Measurements from ENCODE around the gene SPATS2L. TPM values are rescaled to one million over a fixed set of nuclear protein-coding genes. Genes with fewer than 3 reads are reported as not detected.

SPATS2L gene
- total and polyA plus RNA-seq, 2 donors (not counting 1 experiment from before 2014, with no cell fraction given): 0.27 to 0.44 TPM

GRCh38 chr2:200357845-200358244 is 51.4 kb downstream of the SPATS2L start:
- no peaks in the 10 kb centered on the region for H3K79me2 ChIP-seq (ENCODE audit: control insufficient read depth, insufficient read depth, low read length)
- Mint-ChIP-seq H3K4me1 (no peaks in the 10 kb centered on the region), H3K27me3 (peaks cover 28% of the 10 kb centered on the region), H3K27ac (no peak overlapping the region), H3K9me3 (ENCODE audit: insufficient read depth) (no peaks in the 10 kb centered on the region), H3K4me3 (no peak overlapping the region)
- no peak overlapping the region for H3K4me2 ChIP-seq (replicated peaks; ENCODE audit: low read depth, low read length, poor library complexity, severe bottlenecking)
- DNase-seq (no peak), ATAC-seq (ENCODE audit: low read depth) (no peak)
- ChIA-PET CTCF (no interaction called here), POLR2A (no interaction called here)
- H3K4me3 ChIP-seq (ENCODE audit: control extremely low read depth in 1 of 5, extremely low read depth in 1 of 5, insufficient read depth in 1 of 5, low read depth in 2 of 5, low read length in 4 of 5): no peak overlapping the region
- no peak overlapping the region for H3K9ac ChIP-seq (ENCODE audit: low read length)
- H3K4me1 ChIP-seq (ENCODE audit: control insufficient read depth in 2 of 2, insufficient read depth in 2 of 2, low read length in 2 of 2): no peaks in the 10 kb centered on the region
- intact Hi-C loops (cut with micrococcal nuclease): no loop called here
- WGBS (ENCODE audit: insufficient coverage): 100% methylated on average over 3 of the region's 3 CpGs
- H3K27me3 ChIP-seq (replicated peaks in 1 of 4; ENCODE audit: control extremely low read depth in 1 of 4, control insufficient read depth in 3 of 4, insufficient read depth in 4 of 4, low read length in 3 of 4): no peaks in the 10 kb centered on the region
- H3K36me3 ChIP-seq (replicated peaks in 1 of 2; ENCODE audit: control extremely low read depth in 1 of 2, control insufficient read depth in 1 of 2, extremely low read depth in 1 of 2, insufficient read depth in 2 of 2, low read length in 1 of 2): no peaks in the 10 kb centered on the region
- no peak overlapping the region for H2AFZ ChIP-seq (ENCODE audit: insufficient read depth, low read depth, low read length, poor library complexity, severe bottlenecking)
- no peaks in the 10 kb centered on the region for H4K20me1 ChIP-seq (ENCODE audit: control insufficient read depth, insufficient read depth, low read length, poor library complexity, severe bottlenecking)
- H3K27ac ChIP-seq (ENCODE audit: low read length in 2 of 2): no peak overlapping the region
- TF ChIP-seq, protein P1, sequence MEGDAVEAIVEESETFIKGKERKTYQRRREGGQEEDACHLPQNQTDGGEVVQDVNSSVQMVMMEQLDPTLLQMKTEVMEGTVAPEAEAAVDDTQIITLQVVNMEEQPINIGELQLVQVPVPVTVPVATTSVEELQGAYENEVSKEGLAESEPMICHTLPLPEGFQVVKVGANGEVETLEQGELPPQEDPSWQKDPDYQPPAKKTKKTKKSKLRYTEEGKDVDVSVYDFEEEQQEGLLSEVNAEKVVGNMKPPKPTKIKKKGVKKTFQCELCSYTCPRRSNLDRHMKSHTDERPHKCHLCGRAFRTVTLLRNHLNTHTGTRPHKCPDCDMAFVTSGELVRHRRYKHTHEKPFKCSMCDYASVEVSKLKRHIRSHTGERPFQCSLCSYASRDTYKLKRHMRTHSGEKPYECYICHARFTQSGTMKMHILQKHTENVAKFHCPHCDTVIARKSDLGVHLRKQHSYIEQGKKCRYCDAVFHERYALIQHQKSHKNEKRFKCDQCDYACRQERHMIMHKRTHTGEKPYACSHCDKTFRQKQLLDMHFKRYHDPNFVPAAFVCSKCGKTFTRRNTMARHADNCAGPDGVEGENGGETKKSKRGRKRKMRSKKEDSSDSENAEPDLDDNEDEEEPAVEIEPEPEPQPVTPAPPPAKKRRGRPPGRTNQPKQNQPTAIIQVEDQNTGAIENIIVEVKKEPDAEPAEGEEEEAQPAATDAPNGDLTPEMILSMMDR (IDR thresholded peaks at IDR 0.05): no peak
- H3K9me3 ChIP-seq (ENCODE audit: control extremely low read depth in 1 of 3, control insufficient read depth in 2 of 3, insufficient read depth in 1 of 3, low read length in 2 of 3): no peaks in the 10 kb centered on the region

GRCh38 chr2:200359552-200359951 is 53.1 kb downstream of the SPATS2L start:
- H3K27ac ChIP-seq (ENCODE audit: low read length in 2 of 2): no peak overlapping the region
- CTCF ChIA-PET: no interaction called here
- no peaks in the 10 kb centered on the region for H3K4me1 Mint-ChIP-seq
- no peak overlapping the region for H3K4me3 Mint-ChIP-seq
- no peak overlapping the region for H3K4me3 ChIP-seq (ENCODE audit: control extremely low read depth in 1 of 5, extremely low read depth in 1 of 5, insufficient read depth in 1 of 5, low read depth in 2 of 5, low read length in 4 of 5)
- WGBS (ENCODE audit: insufficient coverage): 100% methylated on average over 1 of the region's 2 CpGs
- POLR2A ChIA-PET: no interaction called here
- no peak overlapping the region for H3K27ac Mint-ChIP-seq
- no peaks in the 10 kb centered on the region for H3K36me3 ChIP-seq (replicated peaks in 1 of 2; ENCODE audit: control extremely low read depth in 1 of 2, control insufficient read depth in 1 of 2, extremely low read depth in 1 of 2, insufficient read depth in 2 of 2, low read length in 1 of 2)
- H3K27me3 Mint-ChIP-seq: peaks cover 26% of the 10 kb centered on the region
- H3K27me3 ChIP-seq (replicated peaks in 1 of 4; ENCODE audit: control extremely low read depth in 1 of 4, control insufficient read depth in 3 of 4, insufficient read depth in 4 of 4, low read length in 3 of 4): peaks cover 0 to 6% (median 1%) of the 10 kb centered on the region in 4 experiments
- no peaks in the 10 kb centered on the region for H3K79me2 ChIP-seq (ENCODE audit: control insufficient read depth, insufficient read depth, low read length)
- H3K9ac ChIP-seq (ENCODE audit: low read length): no peak overlapping the region
- DNase-seq: no peak
- H3K9me3 Mint-ChIP-seq (ENCODE audit: insufficient read depth): no peaks in the 10 kb centered on the region
- H4K20me1 ChIP-seq (ENCODE audit: control insufficient read depth, insufficient read depth, low read length, poor library complexity, severe bottlenecking): no peaks in the 10 kb centered on the region
- intact Hi-C loops (cut with micrococcal nuclease): no loop called here
- TF ChIP-seq, protein P1 (IDR thresholded peaks at IDR 0.05): no peak
- TF ChIP-seq EZH2 (IDR thresholded peaks at IDR 0.05; ENCODE audit: borderline replicate concordance, insufficient read depth, low read depth, low read length, poor library complexity, severe bottlenecking): no peak
- H3K4me1 ChIP-seq (ENCODE audit: control insufficient read depth in 2 of 2, insufficient read depth in 2 of 2, low read length in 2 of 2): no peaks in the 10 kb centered on the region
- H2AFZ ChIP-seq (ENCODE audit: insufficient read depth, low read depth, low read length, poor library complexity, severe bottlenecking): no peak overlapping the region
- ATAC-seq (ENCODE audit: low read depth): no peak
- no peaks in the 10 kb centered on the region for H3K9me3 ChIP-seq (ENCODE audit: control extremely low read depth in 1 of 3, control insufficient read depth in 2 of 3, insufficient read depth in 1 of 3, low read length in 2 of 3)
- H3K4me2 ChIP-seq (replicated peaks; ENCODE audit: low read depth, low read length, poor library complexity, severe bottlenecking): no peak overlapping the region
